Memory B cell (primary cell): ENCODE measurements around the gene SLC22A15.
"Not testable (repeated sequence)": the region's sequence is repeated elsewhere in the genome, so short reads cannot be mapped to it uniquely, and the experiment has no call there.

Experiments
- ATAC-seq: fragments of 150-1000 bp; cut with Tn5 transposase; 2 replicates; pipeline ENCODE4 v1.10.0; 2021; ENCODE audit warnings: low read depth, mild to moderate bottlenecking, moderate library complexity
- DNase-seq, 2 donors: peaks; one replicate each; pipeline ENCODE4 v3.0.0; 2022; ENCODE audit warnings: low spot score in 2 of 2
- H3K27ac Mint-ChIP-seq: one replicate; pipeline ENCODE4 v1.8.0; 2022; ENCODE audit warnings: mild to moderate bottlenecking, moderate library complexity, mixed read lengths
- H3K27me3 Mint-ChIP-seq: one replicate; pipeline ENCODE4 v1.8.0; 2022; ENCODE audit warnings: mixed read lengths
- H3K36me3 Mint-ChIP-seq: one replicate; pipeline ENCODE4 v1.8.0; 2022; ENCODE audit warnings: mild to moderate bottlenecking, mixed read lengths
- H3K4me1 Mint-ChIP-seq: one replicate; pipeline ENCODE4 v1.8.0; 2022; ENCODE audit warnings: mixed read lengths
- H3K4me3 Mint-ChIP-seq: one replicate; pipeline ENCODE4 v1.8.0; 2022; ENCODE audit warnings: mild to moderate bottlenecking, moderate library complexity, mixed read lengths
- H3K9me3 Mint-ChIP-seq: one replicate; pipeline ENCODE4 v1.8.0; 2022; ENCODE audit warnings: mixed read lengths

Gene SLC22A15

GRCh38 chr1:115976062-115976920 lies at the start of gene SLC22A15:
SLC22A15 (plus strand) TSS chr1:115976513; CDS start chr1:115976628, 115 bp downstream.
- ATAC-seq (peak; percentile 87), DNase-seq (peak; percentile 67 to 77)
- no peaks in the 10 kb centered on the region for H3K27me3 Mint-ChIP-seq
- no peaks in the 10 kb centered on the region for H3K36me3 Mint-ChIP-seq
- no peaks in the 10 kb centered on the region for H3K9me3 Mint-ChIP-seq
- peaks cover 20% of the 10 kb centered on the region for H3K4me1 Mint-ChIP-seq
- H3K27ac Mint-ChIP-seq: peak within 1 kb of the TSS; percentile 93
- peak within 1 kb of the TSS; percentile 91 for H3K4me3 Mint-ChIP-seq

- H3K4me1 Mint-ChIP-seq: peaks cover 13% of the 10 kb centered on the region
- no peak for ATAC-seq
- no peak overlapping the region for H3K27ac Mint-ChIP-seq
- H3K9me3 Mint-ChIP-seq: no peaks in the 10 kb centered on the region
- H3K27me3 Mint-ChIP-seq: peaks cover 4% of the 10 kb centered on the region
- no peak overlapping the region for H3K4me3 Mint-ChIP-seq
- DNase-seq: no peak
- no peaks in the 10 kb centered on the region for H3K36me3 Mint-ChIP-seq
Measured at GRCh38 chr1:115927971-115928370, 48.3 kb upstream of the SLC22A15 start.

GRCh38 chr1:115929881-115930280 lies 46.4 kb upstream of the SLC22A15 start:
- Mint-ChIP-seq H3K4me1 (peaks cover under 1% of the 10 kb centered on the region), H3K9me3 (no peaks in the 10 kb centered on the region), H3K4me3 (no peak overlapping the region), H3K27me3 (peaks cover 4% of the 10 kb centered on the region), H3K36me3 (no peaks in the 10 kb centered on the region), H3K27ac (no peak overlapping the region)
- no peak for ATAC-seq
- DNase-seq: no peak

GRCh38 chr1:115933625-115934024 lies 42.7 kb upstream of the SLC22A15 start:
- no peak for ATAC-seq
- peaks cover 6% of the 10 kb centered on the region for H3K27me3 Mint-ChIP-seq
- H3K4me3 Mint-ChIP-seq: no peak overlapping the region
- no peaks in the 10 kb centered on the region for H3K4me1 Mint-ChIP-seq
- no peaks in the 10 kb centered on the region for H3K9me3 Mint-ChIP-seq
- H3K27ac Mint-ChIP-seq: no peak overlapping the region
- no peaks in the 10 kb centered on the region for H3K36me3 Mint-ChIP-seq
- DNase-seq: no peak

- H3K9me3 Mint-ChIP-seq: peaks cover 3% of the 10 kb centered on the region
- H3K4me3 Mint-ChIP-seq: no peak overlapping the region
- no peak for DNase-seq
- no peak for ATAC-seq
- no peaks in the 10 kb centered on the region for H3K36me3 Mint-ChIP-seq
- peaks cover 4% of the 10 kb centered on the region for H3K27me3 Mint-ChIP-seq
- no peaks in the 10 kb centered on the region for H3K4me1 Mint-ChIP-seq
- no peak overlapping the region for H3K27ac Mint-ChIP-seq
Measured at GRCh38 chr1:115939455-115939854, 36.9 kb upstream of the SLC22A15 start.

DNA sequence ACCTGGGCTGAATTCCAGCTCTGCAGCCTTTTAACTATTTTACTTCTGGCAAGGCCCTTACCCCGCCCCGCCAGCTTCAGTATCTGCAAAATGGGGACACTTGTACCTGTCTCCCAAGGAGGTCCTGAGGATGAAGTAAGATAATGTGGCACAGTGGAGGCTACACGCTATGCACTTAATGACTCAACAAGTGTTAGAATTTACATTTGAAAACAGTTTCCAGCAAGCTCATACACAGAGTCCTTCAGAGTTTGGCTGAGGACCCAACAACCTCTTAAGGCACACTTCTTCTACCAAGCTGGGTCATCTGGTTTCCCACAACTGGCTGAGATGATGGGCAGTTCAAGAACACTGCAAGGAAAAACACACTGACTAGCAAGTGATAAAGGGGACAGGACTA lies 30.2 kb upstream of the SLC22A15 start:
- Mint-ChIP-seq H3K9me3 (no peaks in the 10 kb centered on the region), H3K4me3 (no peak overlapping the region), H3K27ac (no peak overlapping the region), H3K27me3 (peaks cover 8% of the 10 kb centered on the region), H3K36me3 (peaks cover 2% of the 10 kb centered on the region), H3K4me1 (no peaks in the 10 kb centered on the region)
- ATAC-seq (no peak), DNase-seq (no peak)

DNA sequence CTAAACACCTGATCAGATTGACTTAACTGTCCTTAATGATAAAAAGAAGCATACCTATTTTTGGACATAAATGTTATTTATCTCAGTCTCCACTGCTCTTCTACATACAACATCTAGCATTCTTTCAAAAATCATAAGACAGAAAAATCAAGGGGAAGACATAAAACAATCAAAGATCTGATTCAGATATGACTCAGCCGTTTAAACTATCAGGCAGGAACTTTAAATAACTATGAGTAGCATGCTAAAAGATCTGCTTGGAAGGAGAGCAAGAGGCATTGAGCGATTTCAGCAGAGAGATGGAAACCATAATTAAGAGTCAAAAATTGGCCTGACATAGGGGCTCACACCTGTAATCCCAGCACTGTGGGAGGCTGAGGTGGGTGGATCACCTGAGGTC lies 27.2 kb upstream of the SLC22A15 start:
- Mint-ChIP-seq H3K4me3 (no peak overlapping the region), H3K27ac (no peak overlapping the region), H3K27me3 (peaks cover 8% of the 10 kb centered on the region), H3K36me3 (peaks cover 2% of the 10 kb centered on the region), H3K4me1 (peaks cover 2% of the 10 kb centered on the region), H3K9me3 (no peaks in the 10 kb centered on the region)
- ATAC-seq (no peak), DNase-seq (no peak)

- peaks cover 12% of the 10 kb centered on the region for H3K27me3 Mint-ChIP-seq
- ATAC-seq: no peak
- no peak overlapping the region for H3K4me3 Mint-ChIP-seq
- H3K36me3 Mint-ChIP-seq: no peaks in the 10 kb centered on the region
- H3K4me1 Mint-ChIP-seq: peaks cover 2% of the 10 kb centered on the region
- H3K27ac Mint-ChIP-seq: no peak overlapping the region
- no peak for DNase-seq
- H3K9me3 Mint-ChIP-seq: no peaks in the 10 kb centered on the region
Measured at GRCh38 chr1:115951560-115951959, 24.8 kb upstream of the SLC22A15 start.

DNA sequence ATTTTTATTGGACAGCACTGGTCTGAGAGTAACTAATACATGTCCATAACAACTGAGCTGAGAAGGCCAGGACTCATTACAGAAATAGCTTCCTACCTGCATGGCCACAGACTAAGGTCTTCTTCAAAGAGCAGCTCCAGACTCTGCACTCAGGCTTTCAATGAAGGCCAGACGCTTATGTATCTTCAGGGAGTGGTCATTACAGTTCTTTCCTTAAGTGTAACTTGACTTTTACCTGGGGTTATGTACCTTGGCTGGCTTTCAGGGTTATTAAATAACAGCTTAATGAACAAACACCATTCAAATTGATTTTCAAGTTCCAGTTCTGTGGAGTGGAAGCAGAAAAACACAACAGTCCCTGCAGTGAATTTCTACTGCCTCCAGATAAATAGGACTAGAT lies 23.8 kb upstream of the SLC22A15 start:
- peaks cover 2% of the 10 kb centered on the region for H3K4me1 Mint-ChIP-seq
- DNase-seq: no peak
- H3K9me3 Mint-ChIP-seq: no peaks in the 10 kb centered on the region
- no peak for ATAC-seq
- no peak overlapping the region for H3K4me3 Mint-ChIP-seq
- H3K36me3 Mint-ChIP-seq: peaks cover 1% of the 10 kb centered on the region
- H3K27me3 Mint-ChIP-seq: peaks cover 13% of the 10 kb centered on the region
- H3K27ac Mint-ChIP-seq: no peak overlapping the region

DNA sequence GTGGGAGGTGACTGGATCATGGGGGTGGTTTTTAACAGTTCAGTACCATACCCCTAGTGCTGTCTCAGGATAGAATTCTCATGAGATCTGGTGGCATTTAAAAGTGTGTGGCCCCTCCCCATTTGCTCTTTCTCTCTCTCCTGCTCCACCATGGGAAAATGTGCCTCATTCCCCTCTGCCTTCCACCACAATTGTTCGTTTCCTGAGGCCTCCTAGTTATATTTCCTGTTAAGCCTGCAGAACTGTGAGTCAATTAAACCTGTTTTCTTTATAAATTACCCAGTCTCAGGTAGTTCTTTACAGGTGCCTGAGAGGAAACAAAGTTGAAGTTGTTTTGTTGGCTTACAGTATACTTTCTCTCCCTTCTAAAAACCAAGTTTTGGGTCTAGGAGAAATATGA lies 23.1 kb upstream of the SLC22A15 start:
- H3K4me1 Mint-ChIP-seq: peaks cover 2% of the 10 kb centered on the region
- DNase-seq (no peak), ATAC-seq (no peak)
- H3K36me3 Mint-ChIP-seq: peaks cover 1% of the 10 kb centered on the region
- no peak overlapping the region for H3K27ac Mint-ChIP-seq
- peaks cover 13% of the 10 kb centered on the region for H3K27me3 Mint-ChIP-seq
- H3K9me3 Mint-ChIP-seq: no peaks in the 10 kb centered on the region
- H3K4me3 Mint-ChIP-seq: no peak overlapping the region

GRCh38 chr1:115954684-115955083 lies 21.6 kb upstream of the SLC22A15 start:
- H3K4me3 Mint-ChIP-seq: no peak overlapping the region
- ATAC-seq: no peak
- H3K27ac Mint-ChIP-seq: no peak overlapping the region
- H3K27me3 Mint-ChIP-seq: peaks cover 9% of the 10 kb centered on the region
- H3K4me1 Mint-ChIP-seq: peaks cover 2% of the 10 kb centered on the region
- DNase-seq: no peak
- H3K36me3 Mint-ChIP-seq: peaks cover 1% of the 10 kb centered on the region
- H3K9me3 Mint-ChIP-seq: no peaks in the 10 kb centered on the region

GRCh38 chr1:115955228-115955627 lies 21.1 kb upstream of the SLC22A15 start:
- DNase-seq (no peak), ATAC-seq (no peak)
- no peak overlapping the region for H3K27ac Mint-ChIP-seq
- no peak overlapping the region for H3K4me3 Mint-ChIP-seq
- no peaks in the 10 kb centered on the region for H3K9me3 Mint-ChIP-seq
- H3K4me1 Mint-ChIP-seq: peaks cover 2% of the 10 kb centered on the region
- H3K27me3 Mint-ChIP-seq: peaks cover 8% of the 10 kb centered on the region
- peaks cover 1% of the 10 kb centered on the region for H3K36me3 Mint-ChIP-seq

DNA sequence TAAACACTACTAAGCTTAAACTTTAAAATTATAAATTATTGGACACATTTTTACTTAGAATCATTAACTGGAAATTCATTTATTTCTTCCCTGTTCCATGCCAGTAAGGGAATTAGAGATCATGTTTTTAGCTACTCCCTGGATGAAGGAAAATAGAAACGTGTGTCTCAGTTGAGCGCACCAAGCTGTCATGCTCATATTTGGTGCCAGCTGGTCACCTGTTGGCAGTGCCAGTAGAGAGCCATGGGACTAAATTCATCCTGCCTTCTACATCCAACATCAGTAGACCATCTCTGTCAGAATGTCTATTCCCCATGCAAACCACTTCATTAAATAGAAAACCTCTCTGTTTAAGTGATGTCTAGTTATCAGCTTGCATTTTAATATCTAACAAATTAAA lies 17.4 kb upstream of the SLC22A15 start:
- Mint-ChIP-seq H3K27me3 (peaks cover 17% of the 10 kb centered on the region), H3K9me3 (no peaks in the 10 kb centered on the region), H3K4me3 (no peak overlapping the region), H3K4me1 (no peaks in the 10 kb centered on the region), H3K36me3 (peaks cover 1% of the 10 kb centered on the region), H3K27ac (no peak overlapping the region)
- ATAC-seq: no peak
- DNase-seq: no peak

DNA sequence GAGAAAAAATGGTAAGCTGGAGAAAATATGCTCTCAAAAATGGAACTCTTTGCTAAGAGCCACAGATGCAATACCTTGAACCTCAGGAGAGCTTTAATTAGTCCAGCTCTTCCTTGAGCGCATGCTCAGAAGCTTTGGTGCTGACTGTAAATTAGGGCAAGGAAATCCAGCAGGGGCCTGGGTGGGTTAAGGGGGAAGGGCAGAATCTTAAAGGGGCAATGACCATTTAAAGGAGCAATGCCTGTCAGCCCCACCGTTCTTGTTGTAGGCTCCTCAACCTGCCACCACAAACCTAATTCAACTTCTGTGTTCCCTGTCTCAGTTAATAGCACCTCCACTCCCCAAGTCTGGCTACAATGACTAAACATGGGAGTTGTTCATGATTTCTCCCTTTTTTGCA lies 6.8 kb upstream of the SLC22A15 start:
- Mint-ChIP-seq H3K4me1 (peaks cover 4% of the 10 kb centered on the region), H3K27me3 (peaks cover 2% of the 10 kb centered on the region), H3K36me3 (no peaks in the 10 kb centered on the region), H3K27ac (no peak overlapping the region), H3K4me3 (no peak overlapping the region), H3K9me3 (no peaks in the 10 kb centered on the region)
- no peak for DNase-seq
- no peak for ATAC-seq

DNA sequence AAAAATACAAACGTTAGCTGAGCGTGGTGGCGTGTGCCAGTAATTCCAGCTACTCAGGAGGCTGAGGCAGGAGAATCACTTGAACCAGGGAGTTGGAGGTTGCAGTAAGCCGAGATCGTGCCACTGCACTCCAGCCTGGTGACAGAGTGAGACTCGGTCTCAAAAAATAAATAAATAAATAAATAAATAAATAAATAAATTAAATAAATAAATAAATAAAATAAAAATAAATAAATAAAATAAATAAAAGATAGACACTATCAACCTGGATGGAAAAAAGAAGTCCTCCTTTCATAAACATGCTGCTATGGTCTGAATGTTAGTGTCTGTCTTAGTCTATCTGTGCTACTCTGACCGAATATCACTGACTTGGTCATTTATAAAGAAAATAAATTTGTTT lies 4.5 kb upstream of the SLC22A15 start:
- H3K9me3 Mint-ChIP-seq, DNase-seq, H3K4me3 Mint-ChIP-seq, H3K36me3 Mint-ChIP-seq, H3K4me1 Mint-ChIP-seq, ATAC-seq, H3K27me3 Mint-ChIP-seq, H3K27ac Mint-ChIP-seq: not testable (repeated sequence)
